COR-L47 (cell line): ENCODE data around the gene SLC2A2.

ENCODE experiments used
- DNase-seq: peaks from one replicate; lab custom pipeline; 2025; lab: John Stamatoyannopoulos, UW

SLC2A2 gene

GRCh38 chr3:171028779-171029232 is 2.3 kb upstream of the SLC2A2 start:
- no peak for DNase-seq

GRCh38 chr3:171028025-171028778 is 1.7 kb upstream of the SLC2A2 start:
- DNase-seq, result no peak

GRCh38 chr3:171023566-171023965 is 3.0 kb downstream of the SLC2A2 start:
- DNase-seq, result no peak

GRCh38 chr3:171021377-171021776 is 5.1 kb downstream of the SLC2A2 start:
- DNase-seq, result no peak

- no peak for DNase-seq
Observed at GRCh38 chr3:171018156-171018935, 8.2 kb downstream of the SLC2A2 start.

GRCh38 chr3:171013822-171014748 is 12.4 kb downstream of the SLC2A2 start:
- no peak for DNase-seq

- no peak for DNase-seq
Observed at GRCh38 chr3:171011873-171012336, 14.6 kb downstream of the SLC2A2 start.

GRCh38 chr3:171011109-171011872 is 15.2 kb downstream of the SLC2A2 start:
- no peak for DNase-seq

- no peak for DNase-seq
Observed at GRCh38 chr3:171007316-171007715, 19.2 kb downstream of the SLC2A2 start.

GRCh38 chr3:171005648-171006047 is 20.9 kb downstream of the SLC2A2 start:
- DNase-seq, result no peak

- no peak for DNase-seq
Observed at GRCh38 chr3:171001957-171002694, 24.4 kb downstream of the SLC2A2 start.

- no peak for DNase-seq
Observed at GRCh38 chr3:171001250-171001893, 25.1 kb downstream of the SLC2A2 start.

- DNase-seq, result no peak
Observed at GRCh38 chr3:171000281-171000680, 26.2 kb downstream of the SLC2A2 start.

GRCh38 chr3:170999737-171000242 is 26.7 kb downstream of the SLC2A2 start:
- DNase-seq, result no peak

- no peak for DNase-seq
Observed at GRCh38 chr3:170997961-170998913, 28.3 kb downstream of the SLC2A2 start.

GRCh38 chr3:170992854-170993253 is 33.7 kb downstream of the SLC2A2 start:
- DNase-seq, result no peak

GRCh38 chr3:170991664-170992063 is 34.9 kb downstream of the SLC2A2 start:
- DNase-seq, result no peak

- DNase-seq, result no peak
Observed at GRCh38 chr3:170989100-170989648, 37.3 kb downstream of the SLC2A2 start.
